ENCODE measurements around the gene DAGLA.

DAGLA gene

GRCh38 chr11:61690706-61691379, 10.7 kb downstream of the DAGLA start:
- DNase-seq, result no peak

DNA sequence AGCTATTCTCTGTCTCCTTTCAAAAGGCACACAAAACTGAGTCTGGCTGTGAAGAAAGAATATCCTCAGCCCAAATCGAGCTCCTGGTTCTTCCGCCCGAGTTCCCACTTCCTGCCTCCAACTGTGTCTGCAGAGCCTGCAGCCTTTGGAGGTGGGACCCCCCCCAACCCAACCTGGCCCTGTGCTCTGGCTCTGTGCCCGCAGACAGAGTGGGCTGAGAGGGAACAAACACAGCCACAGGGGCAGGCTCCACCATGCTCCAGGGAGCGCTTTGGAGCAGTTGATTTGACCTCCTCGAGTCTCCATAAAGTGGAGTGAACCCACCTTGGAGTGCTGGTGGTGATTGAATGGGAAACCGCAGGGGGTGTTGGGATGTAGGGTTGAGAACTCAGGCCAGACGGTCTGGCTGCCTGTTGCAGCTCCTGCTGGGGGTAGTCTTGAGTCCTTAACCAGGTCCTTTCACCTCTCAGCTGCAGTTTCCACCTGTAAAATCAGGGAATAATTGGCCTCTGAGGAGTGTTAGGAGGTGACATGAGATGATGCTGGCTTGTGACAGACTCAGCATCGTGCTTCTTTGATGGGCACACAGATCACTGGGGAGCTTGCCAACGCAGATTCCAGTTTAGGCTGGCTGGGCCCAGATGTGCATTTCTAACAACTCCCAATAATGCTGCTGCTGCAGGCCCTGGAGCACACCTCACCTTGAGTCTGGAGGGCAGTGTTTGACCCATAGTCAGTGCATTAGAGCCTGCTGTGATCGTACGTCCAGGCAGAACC, 11.4 kb downstream of the DAGLA start:
- DNase-seq, result no peak

DNA sequence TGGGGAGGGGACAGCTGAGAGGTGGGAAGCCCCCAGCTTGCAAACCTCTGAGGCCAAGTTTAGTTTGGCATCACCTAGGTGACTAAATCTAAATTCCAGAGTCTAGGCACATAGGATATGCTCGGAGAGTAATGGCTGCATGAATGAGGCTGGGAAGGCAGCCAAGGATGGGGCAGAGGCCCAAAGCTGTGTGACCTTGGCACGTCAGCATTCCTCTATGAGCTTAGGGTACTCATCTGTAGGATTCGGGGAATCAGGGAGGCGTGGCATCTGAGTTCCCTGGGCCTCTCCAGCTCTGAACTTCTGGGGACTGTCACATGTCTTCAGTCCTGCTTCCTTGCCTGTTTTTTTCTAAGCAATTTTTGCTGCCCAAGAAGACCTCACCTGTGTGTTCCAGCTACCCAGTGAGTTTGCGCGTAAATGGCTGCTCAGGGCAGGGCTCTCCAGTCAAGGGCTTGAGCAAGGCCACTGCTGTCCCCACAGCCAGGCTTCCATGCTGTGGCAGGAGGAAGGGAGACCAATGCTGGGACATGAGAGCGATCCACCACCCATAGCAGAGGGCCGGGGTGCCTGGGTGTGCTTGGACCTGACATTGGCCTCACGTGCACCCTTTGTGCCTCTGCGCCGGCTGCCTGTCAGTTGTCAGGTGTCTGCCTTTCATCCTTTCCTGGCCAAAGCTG, 13.9 kb downstream of the DAGLA start:
- no peak for DNase-seq

DNA sequence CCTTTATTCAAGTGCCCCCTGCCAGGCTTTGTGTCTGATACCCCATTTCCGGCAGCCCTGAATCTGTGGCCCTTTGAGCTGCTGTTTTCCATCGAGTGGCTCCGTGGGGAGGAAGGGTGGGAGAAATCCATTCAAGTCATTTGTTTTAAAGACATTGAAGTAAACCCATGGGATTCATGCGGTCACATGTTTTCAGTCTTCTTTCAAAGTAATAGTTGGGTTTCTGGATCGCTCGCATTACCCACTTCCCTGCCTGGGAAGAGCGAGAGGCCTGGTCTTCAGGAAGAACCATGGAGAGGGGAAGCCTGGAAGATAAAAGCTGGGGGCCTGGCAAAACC, 14.4 kb downstream of the DAGLA start:
- DNase-seq, result no peak

GRCh38 chr11:61694946-61695706, 14.9 kb downstream of the DAGLA start:
- no peak for DNase-seq

DNA sequence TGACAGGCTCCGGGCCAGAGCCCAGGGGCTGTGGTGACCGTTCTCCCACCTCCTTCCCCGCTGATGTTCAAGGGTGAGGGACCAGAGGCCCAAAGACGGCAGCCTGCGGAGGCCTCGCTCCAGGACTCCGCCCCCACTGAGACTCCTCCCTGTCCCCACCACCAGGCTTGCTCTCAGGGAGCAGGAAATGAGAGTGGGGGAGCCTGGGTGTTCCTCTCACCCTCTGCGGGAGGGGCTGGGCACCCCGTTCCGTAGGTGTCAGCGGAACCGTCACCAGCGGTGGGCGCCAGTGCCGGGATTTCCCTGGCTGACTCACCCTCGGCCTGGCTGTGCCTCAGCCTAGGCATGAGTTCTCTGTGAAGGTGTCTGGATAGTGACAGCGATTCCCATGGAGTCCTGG, 15.7 kb downstream of the DAGLA start:
- DNase-seq, result no peak

DNA sequence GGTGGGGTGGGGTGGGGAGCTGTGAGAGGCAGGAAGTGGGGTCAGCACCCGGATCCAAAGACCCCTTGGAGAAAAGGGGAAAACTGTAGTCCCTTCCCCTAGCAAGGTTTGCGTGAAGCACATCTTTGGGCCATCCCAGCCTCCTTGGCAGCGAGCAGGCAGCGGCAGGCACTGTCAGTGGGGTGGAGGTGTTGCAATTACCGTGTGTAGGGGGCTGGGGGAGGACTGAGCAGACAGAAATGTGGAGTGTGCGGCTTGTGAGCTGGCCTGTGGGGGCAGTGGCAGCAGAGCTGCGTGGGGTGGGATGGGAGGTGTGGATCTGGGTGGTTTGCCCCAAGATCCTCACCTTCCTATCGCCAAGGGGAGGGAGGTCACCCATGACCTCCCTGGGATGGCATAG, 16.4 kb downstream of the DAGLA start:
- DNase-seq, result no peak

DNA sequence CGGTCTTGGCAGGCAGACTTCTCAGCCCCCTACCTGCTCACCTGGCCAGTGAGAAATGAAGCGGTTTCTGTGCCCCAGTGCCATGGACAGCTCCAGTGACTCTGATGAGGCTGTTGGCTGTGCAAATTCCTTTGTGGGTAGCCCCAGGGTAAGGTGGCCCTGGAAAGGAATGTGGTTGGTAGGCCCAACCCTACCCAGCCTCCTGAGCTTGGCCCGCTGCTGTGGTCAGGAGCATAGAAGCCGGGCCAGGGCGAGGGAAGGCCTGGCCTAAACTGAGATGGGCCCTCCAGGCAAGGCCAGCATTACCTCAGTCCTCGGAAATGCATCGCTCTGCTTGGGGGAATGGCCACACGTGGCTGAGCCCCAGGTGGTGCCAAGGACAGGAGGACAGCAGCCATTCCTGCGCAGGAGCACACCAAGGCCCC, 16.9 kb downstream of the DAGLA start:
- no peak for DNase-seq

DNA sequence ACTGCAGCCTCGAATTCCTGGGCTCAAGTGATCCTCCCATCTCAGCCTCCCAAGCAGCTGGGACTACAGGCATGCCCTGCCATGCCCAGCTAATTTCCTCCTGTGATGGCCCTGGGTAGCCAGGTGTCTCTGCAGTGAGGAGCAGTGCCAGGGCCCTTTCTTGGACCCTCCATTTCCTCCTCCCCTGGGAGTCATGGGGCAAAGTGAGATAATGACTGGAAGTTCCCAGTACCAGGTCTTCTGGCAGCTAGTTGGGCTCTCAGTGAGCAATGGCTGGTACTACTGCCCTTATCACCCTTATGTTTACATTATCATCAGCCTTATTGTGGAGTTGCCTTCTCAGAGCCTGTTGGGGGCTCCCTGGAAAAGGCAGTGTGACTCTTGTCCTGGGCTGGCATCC, 17.6 kb downstream of the DAGLA start:
- no peak for DNase-seq

DNA sequence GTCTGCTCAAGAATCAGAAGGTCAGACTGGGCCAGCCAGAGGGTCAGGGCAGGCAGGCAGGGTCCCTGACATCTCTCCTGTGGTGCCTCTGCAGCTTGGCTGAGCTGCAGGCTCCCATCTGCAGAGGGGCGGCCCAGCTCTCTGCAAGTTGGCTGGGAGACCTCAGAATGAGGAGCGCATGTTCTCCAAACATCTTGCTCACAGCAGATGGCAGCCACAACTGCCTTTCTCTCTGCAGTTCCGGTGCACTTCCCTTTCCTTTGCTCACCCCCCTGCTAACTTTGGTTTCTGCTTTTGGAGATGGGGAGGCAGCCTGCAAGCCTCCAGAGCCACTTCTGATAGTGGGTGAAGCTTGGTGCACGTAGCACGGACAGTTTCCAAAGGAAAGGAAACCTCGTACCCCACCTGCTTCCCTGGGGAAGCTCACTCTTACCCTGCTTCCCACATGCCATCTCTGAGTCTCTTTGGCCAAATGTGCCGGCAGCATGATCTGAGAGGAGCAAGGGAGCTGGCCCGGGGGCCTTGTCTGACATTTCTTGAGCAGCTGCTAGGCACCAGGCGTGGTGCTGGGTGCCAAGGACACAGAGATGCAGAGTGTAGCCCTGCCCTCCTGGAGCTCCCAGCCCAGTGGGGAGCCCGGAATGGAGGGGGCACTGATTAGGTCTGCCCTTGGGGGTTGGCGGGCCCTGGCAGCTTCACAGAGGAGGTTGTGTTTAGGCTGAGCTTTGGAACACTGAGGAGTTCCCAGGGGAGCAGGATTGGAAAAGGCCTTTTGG, 18.2 kb downstream of the DAGLA start:
- DNase-seq, result no peak

DNA sequence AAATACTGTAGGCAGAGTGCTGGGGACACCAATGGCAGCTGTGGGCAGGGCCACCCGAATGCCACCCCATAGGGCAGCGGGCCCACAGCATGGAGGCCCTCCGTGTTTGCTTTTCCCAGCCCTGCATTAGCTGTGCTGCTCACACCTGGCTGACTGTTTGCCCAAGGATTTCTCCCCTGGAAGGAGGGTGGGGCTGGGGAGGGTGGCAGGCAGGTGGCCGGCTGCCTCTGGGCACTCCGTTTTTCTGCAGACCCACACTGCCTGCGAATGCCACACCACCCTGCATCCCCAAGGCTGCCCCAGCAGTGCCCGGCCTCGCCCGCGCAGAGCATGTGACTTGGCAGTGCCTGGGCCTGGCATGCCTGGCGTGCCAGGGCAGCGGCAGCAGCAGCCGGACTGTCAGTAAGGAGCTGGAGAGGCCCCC, 19.6 kb downstream of the DAGLA start:
- DNase-seq, result no peak

DNA sequence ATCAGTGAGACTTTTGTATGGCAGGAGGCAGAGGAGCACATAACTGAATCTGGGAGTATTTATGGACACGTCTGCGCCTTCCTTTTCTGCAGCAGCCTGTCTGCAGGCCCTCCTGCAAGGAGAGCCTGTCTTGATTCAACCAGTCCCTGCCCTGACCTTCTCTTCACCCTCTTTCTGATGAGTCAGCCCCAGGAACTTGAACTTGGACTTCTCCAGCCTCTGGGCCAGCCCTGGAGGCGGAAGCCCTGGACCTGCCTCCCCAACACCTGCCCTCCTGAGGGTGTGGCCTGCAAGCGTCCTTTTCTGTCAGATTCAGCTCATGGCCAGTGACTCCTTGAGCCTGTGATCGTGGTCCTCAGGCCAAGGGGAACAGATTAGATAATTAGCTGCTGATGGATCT, 20.0 kb downstream of the DAGLA start:
- no peak for DNase-seq

DNA sequence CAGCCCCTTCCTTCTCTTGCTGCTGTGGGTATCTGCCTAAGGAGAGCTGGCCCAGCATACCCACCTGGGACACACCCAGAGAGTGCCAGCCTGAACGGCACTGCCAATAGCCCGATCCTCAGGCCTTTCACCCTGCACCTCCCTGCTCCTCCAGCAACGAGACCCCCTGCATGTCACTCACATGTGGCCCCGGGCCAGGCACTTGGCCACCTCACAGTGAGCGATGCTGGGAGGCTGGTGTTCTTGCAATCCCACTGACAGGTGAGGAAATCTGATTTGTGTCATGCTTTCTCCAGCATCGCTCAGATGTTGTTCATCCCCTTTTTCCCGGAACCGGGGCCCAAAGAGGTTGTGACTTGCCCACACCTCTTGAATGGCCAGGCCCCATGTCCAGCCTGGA, 20.5 kb downstream of the DAGLA start:
- DNase-seq, result no peak

DNA sequence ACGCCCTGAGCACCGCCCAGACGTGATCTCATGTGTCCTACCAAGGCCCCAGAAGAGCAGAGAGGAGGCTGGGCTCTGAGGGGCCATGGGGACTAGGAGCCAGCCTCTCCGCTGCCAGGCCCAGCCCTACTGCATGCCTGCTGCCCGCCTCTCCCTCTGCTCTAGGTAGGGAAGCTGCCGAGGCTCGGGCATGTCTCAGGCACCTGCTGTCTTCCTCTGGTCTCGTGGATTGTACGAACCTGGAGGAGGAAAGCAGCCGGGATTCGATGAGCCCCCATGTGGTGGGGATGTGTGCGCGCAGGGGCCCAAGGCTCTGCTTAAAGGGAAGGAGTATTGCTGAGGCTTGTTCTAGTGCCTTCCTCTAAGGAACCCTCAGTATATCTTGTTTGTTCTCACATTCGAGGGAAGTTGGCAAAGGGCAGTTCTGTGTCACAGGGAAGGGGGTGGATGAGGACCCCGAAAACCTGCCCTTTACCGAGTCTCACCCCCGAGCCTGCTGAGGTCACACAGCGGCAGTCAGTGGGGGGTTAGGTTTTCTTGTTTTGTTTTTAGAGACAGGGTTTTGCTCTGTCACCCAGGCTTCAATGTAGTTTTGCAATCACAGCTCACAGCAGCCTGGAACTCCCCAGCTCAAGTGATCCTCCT, 21.2 kb downstream of the DAGLA start:
- DNase-seq, result no peak

DNA sequence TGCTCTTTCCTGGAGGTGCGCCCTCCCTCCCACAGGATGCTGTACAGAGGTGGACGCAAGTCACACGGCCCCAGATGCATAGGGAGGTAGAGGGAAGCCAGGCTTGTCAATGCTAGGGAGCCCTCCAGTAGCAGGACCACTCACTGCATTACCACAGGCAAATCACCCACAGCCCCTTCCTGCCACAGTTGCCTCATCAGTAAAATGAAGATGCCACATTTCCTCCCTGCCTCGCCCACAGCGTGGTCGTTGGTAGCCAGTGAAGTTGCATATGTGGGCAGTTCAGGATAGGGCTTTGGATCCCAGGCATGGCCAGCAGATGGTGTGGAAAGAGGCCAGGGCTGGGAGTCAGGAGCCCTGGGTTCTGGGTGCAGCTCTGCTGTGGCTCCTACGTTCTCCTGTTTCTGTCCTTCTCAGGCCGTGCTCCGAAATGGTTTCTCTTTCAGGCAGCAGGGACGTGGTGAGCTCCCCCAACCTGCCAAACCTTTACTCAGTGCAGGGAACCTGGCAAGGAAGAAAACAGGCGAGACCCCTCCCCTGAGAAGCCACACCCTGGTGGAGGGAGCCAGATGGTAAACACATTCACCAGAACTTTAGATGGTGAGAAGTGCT, 22.6 kb downstream of the DAGLA start:
- no peak for DNase-seq

- no peak for DNase-seq
These were observed 24.6 kb downstream of the DAGLA start for GRCh38 chr11:61704838-61705237.

- peak; percentile 46 for DNase-seq
These were observed 26.5 kb downstream of the DAGLA start for GRCh38 chr11:61706452-61707400.

DNA sequence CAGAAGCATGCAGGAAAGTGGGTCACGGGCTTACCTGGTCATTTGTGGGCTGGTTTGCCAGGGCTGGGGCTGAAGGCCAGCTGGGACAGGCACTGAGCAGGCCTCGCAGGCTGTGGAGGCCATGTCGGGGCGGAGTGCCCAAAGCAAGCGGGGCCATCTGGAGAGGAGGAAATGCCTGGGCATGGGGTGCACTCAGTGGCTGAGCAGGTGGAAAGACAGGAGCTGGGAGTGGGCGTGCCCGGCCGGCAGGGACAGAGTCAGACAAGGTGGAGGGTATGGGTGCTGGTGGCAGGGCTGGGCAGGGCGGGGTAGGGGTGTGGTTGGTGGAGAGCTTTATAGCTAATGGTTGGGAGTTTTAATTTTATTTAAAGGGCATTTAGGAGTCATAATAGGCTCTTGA, 27.4 kb downstream of the DAGLA start:
- no peak for DNase-seq

DNA sequence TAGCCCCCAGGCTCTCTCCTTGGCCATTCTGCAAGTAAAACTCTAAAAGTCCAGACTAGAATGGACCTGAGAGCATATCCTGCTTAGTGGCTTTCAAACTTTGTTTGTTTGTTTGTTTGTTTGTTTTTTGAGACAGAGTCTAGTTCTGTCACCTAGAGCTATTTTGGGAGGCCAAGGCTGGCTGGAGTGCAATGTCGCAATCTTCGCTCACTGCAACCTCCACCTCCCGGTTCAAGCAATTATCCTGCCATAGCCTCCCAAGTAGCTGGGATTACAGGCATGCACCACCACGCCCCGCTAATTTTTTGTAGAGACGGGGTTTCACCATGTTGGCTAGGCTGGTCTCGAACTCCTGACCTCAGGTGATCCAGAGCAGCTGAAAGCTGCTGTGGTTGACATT, 28.9 kb downstream of the DAGLA start:
- no peak for DNase-seq

DNA sequence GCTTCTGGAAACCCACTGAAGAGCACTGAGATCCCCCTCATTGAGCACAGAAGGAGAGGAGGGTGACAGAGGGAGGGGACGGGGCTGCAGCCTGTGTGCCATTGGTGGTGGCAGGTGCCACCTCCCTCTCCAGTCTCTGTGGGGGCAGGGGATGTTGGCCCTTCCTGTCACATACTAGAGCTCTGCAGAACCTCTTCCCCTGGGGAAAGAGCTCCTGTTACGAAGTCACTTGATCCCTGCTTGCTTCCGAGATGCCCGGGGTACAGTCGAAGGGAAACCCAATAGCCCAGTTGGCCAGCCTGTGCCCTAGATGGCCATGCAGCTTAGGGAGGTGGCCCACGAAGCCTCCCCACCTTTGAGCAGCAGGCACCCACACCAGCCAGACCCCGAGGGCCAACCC, 29.4 kb downstream of the DAGLA start:
- no peak for DNase-seq

Measured in eye (tissue), 1 donor.